Measurements from ENCODE around the gene HMGCR.
"Not testable (repeated sequence)": the region's sequence is repeated elsewhere in the genome, so short reads cannot be mapped to it uniquely, and the experiment has no call there.

HMGCR gene

GRCh38 chr5:75336615-75337336, at the start of gene HMGCR:
TSS of gene HMGCR (plus strand) at chr5:75337220. CDS start at chr5:75342606, 5,386 bp downstream.
- DNase-seq (ENCODE audit: low read depth in 3 of 3, low spot score in 1 of 3) = peak; percentile 88 to 93 (median 91)

GRCh38 chr5:75291844-75292243, 45.2 kb upstream of the HMGCR start:
- not testable (repeated sequence) for DNase-seq (ENCODE audit: low read depth in 3 of 3, low spot score in 1 of 3)

GRCh38 chr5:75300084-75300483, 36.9 kb upstream of the HMGCR start:
- DNase-seq (ENCODE audit: low read depth in 3 of 3, low spot score in 1 of 3) = no peak

- DNase-seq (ENCODE audit: low read depth in 3 of 3, low spot score in 1 of 3) = no peak
Observed at GRCh38 chr5:75303419-75303818, 33.6 kb upstream of the HMGCR start.

GRCh38 chr5:75304486-75304885, 32.5 kb upstream of the HMGCR start:
- not testable (repeated sequence) for DNase-seq (ENCODE audit: low read depth in 3 of 3, low spot score in 1 of 3)

GRCh38 chr5:75306746-75307145, 30.3 kb upstream of the HMGCR start:
- DNase-seq (ENCODE audit: low read depth in 3 of 3, low spot score in 1 of 3) = no peak

GRCh38 chr5:75310212-75310611, 26.8 kb upstream of the HMGCR start:
- no peak for DNase-seq (ENCODE audit: low read depth in 3 of 3, low spot score in 1 of 3)

- not testable (repeated sequence) for DNase-seq (ENCODE audit: low read depth in 3 of 3, low spot score in 1 of 3)
Observed at GRCh38 chr5:75319148-75319547, 17.9 kb upstream of the HMGCR start.

GRCh38 chr5:75319638-75320037, 17.4 kb upstream of the HMGCR start:
- DNase-seq (ENCODE audit: low read depth in 3 of 3, low spot score in 1 of 3) = no peak

- DNase-seq (ENCODE audit: low read depth in 3 of 3, low spot score in 1 of 3) = no peak
Observed at GRCh38 chr5:75320371-75320770, 16.6 kb upstream of the HMGCR start.

GRCh38 chr5:75322066-75322465, 15.0 kb upstream of the HMGCR start:
- no peak for DNase-seq (ENCODE audit: low read depth in 3 of 3, low spot score in 1 of 3)

- DNase-seq (ENCODE audit: low read depth in 3 of 3, low spot score in 1 of 3) = no peak
Observed at GRCh38 chr5:75324791-75325190, 12.2 kb upstream of the HMGCR start.

GRCh38 chr5:75325242-75325641, 11.8 kb upstream of the HMGCR start:
- DNase-seq (ENCODE audit: low read depth in 3 of 3, low spot score in 1 of 3) = no peak

GRCh38 chr5:75330404-75330803, 6.6 kb upstream of the HMGCR start:
- no peak for DNase-seq (ENCODE audit: low read depth in 3 of 3, low spot score in 1 of 3)

GRCh38 chr5:75331095-75332090, 5.6 kb upstream of the HMGCR start:
- DNase-seq (ENCODE audit: low read depth in 3 of 3, low spot score in 1 of 3) = no peak

GRCh38 chr5:75333759-75334158, 3.3 kb upstream of the HMGCR start:
- DNase-seq (ENCODE audit: low read depth in 3 of 3, low spot score in 1 of 3) = not testable (repeated sequence)

- DNase-seq (ENCODE audit: low read depth in 3 of 3, low spot score in 1 of 3) = not testable (repeated sequence)
Observed at GRCh38 chr5:75334413-75334812, 2.6 kb upstream of the HMGCR start.

- DNase-seq (ENCODE audit: low read depth in 3 of 3, low spot score in 1 of 3) = no peak
Observed at GRCh38 chr5:75335486-75335885, 1.5 kb upstream of the HMGCR start.

- DNase-seq (ENCODE audit: low read depth in 3 of 3, low spot score in 1 of 3) = no peak
Observed at GRCh38 chr5:75335952-75336614, 937 bp upstream of the HMGCR start.

GRCh38 chr5:75337366-75338021, 474 bp downstream of the HMGCR start:
- peak in 1 of 3 donors; percentile 4 for DNase-seq (ENCODE audit: low read depth in 3 of 3, low spot score in 1 of 3)

- DNase-seq (ENCODE audit: low read depth in 3 of 3, low spot score in 1 of 3) = no peak
Observed at GRCh38 chr5:75338408-75338807, 1.4 kb downstream of the HMGCR start.

Data from stimulated activated CD4-positive, alpha-beta T cell treated with anti-CD3 and anti-CD28 coated beads, TNF-alpha, amount 100 ng/mL, for 1 hour (primary cell).